Measurements from ENCODE around the gene CBFA2T3.
"Not testable (repeated sequence)": the region's sequence is repeated elsewhere in the genome, so short reads cannot be mapped to it uniquely, and the experiment has no call there.

The CBFA2T3 gene

DNA sequence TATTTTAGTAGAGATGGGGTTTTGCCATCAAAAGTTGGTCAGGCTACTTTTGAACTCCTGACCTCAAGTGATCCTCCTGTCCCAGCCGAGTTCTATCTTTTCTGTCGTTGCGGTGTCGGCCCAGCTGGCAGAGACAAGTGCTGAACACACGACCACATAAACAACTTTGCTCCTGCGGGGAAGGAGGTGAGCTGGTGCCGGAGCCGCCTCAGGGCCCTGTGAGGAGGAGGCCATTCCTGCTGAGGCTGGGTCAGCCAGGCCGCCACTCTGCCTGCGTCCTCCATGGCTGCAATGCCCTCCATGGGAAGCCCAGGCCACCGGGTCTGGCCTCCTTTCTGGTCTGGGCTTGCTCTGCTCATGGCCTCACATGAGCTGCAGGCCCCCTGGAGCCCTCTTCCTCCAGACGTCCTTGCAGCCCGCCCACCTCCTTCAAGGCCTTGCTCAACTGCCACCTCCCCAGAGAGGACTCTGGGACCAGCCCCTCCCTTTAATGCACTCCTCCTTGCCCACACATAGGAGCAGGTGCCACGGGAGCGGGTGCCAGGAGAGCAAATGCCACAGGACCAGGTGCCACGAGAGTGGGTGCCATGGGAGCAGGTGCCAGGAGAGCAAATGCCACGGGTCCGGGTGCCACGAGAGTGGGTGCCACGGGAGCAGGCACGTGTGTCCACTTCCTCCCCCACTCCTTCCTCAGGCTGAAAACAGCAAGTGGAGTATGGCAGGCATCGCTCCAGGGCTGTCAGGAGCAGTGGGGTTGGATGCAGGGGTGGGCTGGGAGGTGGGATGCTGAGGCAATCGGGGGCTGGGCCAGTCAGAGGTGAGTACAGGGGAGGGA is 28.4 kb upstream of the CBFA2T3 start:
- Histone ChIP-seq H3K9ac (no peak overlapping the region), H3K27ac (no peak overlapping the region), H3K9me3 (peaks cover 11% of the 10 kb centered on the region), H3K4me3 (no peak overlapping the region), H3K4me2 (peak overlapping the region; percentile 81), H3K27me3 (peaks cover 25% of the 10 kb centered on the region), H4K20me1 (no peaks in the 10 kb centered on the region), H3K4me1 (peaks cover 33% of the 10 kb centered on the region), H3K36me3 (no peaks in the 10 kb centered on the region)
- no peak for TF ChIP-seq Cebpa-rat (IDR thresholded peaks at IDR 0.05)

DNA sequence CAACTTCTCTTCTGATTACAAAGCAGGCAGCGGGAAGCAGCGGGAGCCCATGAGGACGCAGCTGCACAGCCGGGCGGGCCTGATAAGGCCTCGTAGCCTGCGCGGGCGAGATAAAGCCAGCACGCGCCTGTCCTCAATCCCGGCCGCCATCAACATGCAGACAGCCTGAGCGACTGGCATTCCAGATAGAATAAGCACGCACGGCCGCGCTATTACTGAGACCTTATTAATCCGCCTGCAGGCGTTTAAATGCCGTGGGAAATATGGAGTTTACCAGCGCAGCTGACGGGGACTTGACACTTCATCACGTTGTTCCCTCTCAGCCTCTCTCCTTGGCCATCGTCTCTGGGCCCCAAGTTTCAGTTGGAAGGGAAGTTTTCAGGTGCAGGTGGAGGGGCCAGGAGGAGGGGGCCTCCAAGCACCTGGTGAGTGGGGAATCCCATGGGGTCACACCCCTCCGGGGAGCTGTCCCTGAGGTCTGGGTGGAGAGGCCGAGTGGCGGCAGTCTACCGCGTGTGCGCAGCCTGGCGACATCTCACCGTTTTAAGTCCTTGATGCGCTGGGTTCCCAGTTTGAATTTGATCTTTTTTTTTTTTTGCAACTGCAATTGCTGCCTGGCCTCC is 27.3 kb upstream of the CBFA2T3 start:
- Histone ChIP-seq H3K4me1 (peaks cover 33% of the 10 kb centered on the region), H3K9ac (peak overlapping the region; percentile 5; the same call in 1 of the 2 replicates), H4K20me1 (no peaks in the 10 kb centered on the region), H3K27ac (peak overlapping the region; percentile 61; the same call in 1 of the 2 replicates), H3K4me2 (peak overlapping the region; percentile 81), H3K4me3 (no peak overlapping the region), H3K9me3 (peaks cover 17% of the 10 kb centered on the region), H3K27me3 (peaks cover 23% of the 10 kb centered on the region; the same call in 1 of the 2 replicates), H3K36me3 (no peaks in the 10 kb centered on the region)
- no peak for TF ChIP-seq Cebpa-rat (IDR thresholded peaks at IDR 0.05)

DNA sequence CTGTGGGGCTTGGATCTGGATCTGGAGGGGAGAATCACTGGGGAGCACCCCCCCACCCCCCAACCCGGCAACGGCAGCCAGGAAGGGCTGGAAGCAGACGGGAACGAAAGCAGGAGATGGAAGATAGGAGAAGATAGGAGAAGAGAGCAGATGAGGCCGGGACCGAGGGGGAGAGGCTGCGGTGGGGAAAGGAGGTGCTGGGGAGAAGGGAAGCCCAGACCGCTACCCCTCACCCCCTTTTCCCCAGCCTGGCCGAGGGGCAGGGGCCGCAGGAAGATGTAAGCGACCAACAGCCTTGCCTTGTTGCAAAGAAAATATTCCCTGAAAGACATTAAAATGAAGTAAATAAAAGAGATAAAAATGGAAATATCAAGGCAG is 26.8 kb upstream of the CBFA2T3 start:
- no peak for TF ChIP-seq Cebpa-rat (IDR thresholded peaks at IDR 0.05)
- Histone ChIP-seq H4K20me1 (no peaks in the 10 kb centered on the region), H3K4me1 (peaks cover 33% of the 10 kb centered on the region), H3K4me2 (peak overlapping the region; percentile 81), H3K36me3 (no peaks in the 10 kb centered on the region), H3K4me3 (no peak overlapping the region), H3K9ac (peak overlapping the region; percentile 5; the same call in 1 of the 2 replicates), H3K9me3 (peaks cover 22% of the 10 kb centered on the region), H3K27me3 (peaks cover 23% of the 10 kb centered on the region; the same call in 1 of the 2 replicates), H3K27ac (peak overlapping the region; percentile 61)

DNA sequence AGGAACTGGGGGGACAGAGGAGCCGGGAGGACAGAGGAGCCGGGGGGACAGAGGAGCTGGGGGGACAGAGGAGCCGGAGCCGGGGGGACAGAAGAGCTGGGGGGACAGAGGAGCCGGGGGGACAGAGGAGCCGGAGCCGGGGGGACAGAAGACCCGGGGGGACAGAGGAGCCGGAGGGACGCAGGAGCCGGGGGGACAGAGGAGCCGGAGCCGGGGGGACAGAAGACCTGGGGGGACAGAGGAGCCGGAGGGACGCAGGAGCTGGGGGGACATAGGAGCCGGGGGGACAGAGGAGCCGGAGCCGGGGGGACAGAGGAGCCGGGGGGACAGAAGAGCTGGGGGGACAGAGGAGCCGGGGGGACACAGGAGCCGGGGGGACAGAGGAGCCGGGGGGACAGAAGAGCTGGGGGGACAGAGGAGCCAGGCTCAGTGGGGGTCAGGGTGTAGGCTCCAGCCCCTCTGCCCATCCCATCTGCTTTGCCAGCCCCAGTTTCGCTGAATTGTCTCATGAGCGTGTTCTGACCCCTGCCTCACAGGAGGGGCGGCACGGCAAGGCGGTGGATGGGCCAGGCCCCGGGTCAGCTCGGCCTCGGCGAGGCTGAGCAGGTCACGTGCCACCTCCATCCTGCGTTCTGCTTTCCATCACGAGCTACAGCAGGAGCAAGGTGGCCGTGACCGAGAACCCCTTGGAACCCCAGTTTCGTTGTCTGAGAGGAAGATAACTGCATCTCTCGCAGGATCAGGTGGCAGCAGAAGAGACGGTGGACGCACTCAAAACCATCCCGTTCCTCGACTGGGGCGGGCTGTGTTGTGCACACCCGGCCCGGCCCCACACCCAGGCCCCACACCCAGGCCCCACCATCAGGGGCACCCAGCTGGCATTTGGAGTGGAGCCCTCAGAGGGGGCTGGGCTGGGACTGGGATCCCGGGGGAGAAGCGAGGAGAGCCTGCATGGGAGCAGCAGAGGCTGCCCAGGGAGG is 26.1 kb upstream of the CBFA2T3 start:
- H3K4me3 ChIP-seq, result no peak overlapping the region
- peak overlapping the region; percentile 5; the same call in 1 of the 2 replicates for H3K9ac ChIP-seq
- peaks cover 20% of the 10 kb centered on the region; the same call in 1 of the 2 replicates for H3K27me3 ChIP-seq
- peaks cover 33% of the 10 kb centered on the region for H3K4me1 ChIP-seq
- peak overlapping the region; percentile 61 for H3K27ac ChIP-seq
- H3K9me3 ChIP-seq, result peaks cover 29% of the 10 kb centered on the region
- H3K4me2 ChIP-seq, result peak overlapping the region; percentile 81
- H4K20me1 ChIP-seq, result no peaks in the 10 kb centered on the region
- TF ChIP-seq Cebpa-rat (IDR thresholded peaks at IDR 0.05), result no peak
- no peaks in the 10 kb centered on the region for H3K36me3 ChIP-seq

DNA sequence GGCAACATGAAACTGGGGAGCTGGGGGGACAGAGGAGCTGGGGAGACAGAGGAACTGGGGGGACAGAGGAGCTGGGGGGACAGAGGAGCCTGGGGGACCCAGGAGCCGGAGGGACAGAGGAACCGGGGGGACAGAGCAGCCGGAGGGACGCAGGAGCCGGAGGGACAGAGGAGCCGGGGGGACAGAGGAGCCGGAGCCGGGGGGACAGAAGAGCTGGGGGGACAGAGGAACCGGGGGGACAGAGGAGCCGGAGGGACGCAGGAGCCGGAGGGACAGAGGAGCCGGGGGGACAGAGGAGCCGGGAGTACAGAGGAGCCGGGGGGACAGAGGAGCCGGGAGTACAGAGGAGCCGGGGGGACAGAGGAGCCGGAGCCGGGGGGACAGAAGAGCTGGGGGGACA is 25.1 kb upstream of the CBFA2T3 start:
- H3K4me3 ChIP-seq, H3K27ac ChIP-seq, H3K4me2 ChIP-seq, H4K20me1 ChIP-seq, H3K36me3 ChIP-seq, H3K9ac ChIP-seq: not testable (repeated sequence)
- Histone ChIP-seq H3K4me1 (peaks cover 33% of the 10 kb centered on the region), H3K27me3 (peaks cover 13% of the 10 kb centered on the region; the same call in 1 of the 2 replicates), H3K9me3 (peaks cover 39% of the 10 kb centered on the region)

DNA sequence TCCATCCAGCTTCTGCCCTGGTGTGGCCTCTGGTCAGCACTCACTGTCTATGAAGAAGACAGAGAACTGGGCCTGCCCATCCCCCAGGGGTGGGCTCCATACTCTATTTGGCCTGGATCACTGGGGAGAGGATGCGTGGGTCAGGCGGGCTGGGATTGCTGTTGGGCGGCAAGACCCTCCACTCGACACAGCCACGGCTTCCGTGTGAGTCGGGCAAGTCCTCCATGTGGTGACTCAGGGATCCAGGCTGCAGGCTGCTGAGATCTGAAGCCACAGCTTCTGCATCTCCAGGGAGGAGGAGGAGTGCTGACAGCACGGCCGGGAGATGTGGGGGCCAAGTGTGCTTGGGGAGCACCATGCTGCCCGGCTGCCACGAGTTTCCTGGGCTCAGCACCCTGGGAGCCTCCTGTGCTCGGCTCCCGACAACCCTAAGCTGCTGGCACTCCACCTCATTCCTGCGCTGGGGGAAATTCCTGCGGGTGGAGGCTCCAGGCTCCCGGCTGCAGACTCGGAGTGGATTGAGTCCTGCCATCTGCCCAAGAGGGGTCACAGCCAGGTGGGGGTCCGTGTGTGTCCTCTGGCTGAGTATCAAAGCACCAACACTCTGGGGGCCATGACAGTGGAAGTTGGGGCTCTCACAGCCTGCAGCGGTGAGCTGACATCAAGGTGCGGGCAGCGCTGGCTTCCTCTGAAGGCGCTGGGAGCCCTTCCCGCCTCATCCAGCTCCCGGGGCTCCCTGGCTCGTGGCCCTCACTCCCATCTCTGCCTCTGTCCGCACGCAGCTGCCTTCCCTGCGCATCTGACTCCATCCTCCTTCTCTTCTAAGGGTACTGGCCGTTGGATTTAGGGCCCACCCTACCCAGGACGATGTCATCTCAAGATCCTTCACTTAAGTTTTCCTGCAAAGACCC is 24.4 kb upstream of the CBFA2T3 start:
- Histone ChIP-seq H3K4me1 (peaks cover 33% of the 10 kb centered on the region), H3K9ac (no peak overlapping the region), H3K9me3 (peaks cover 46% of the 10 kb centered on the region), H4K20me1 (no peaks in the 10 kb centered on the region), H3K4me2 (no peak overlapping the region), H3K36me3 (0 out of 2 replicates have a peak, but pooled peaks cover 6% of the 10 kb centered on the region), H3K4me3 (no peak overlapping the region), H3K27me3 (peaks cover 13% of the 10 kb centered on the region; the same call in 1 of the 2 replicates), H3K27ac (no peak overlapping the region)
- TF ChIP-seq Cebpa-rat (IDR thresholded peaks at IDR 0.05), result no peak

DNA sequence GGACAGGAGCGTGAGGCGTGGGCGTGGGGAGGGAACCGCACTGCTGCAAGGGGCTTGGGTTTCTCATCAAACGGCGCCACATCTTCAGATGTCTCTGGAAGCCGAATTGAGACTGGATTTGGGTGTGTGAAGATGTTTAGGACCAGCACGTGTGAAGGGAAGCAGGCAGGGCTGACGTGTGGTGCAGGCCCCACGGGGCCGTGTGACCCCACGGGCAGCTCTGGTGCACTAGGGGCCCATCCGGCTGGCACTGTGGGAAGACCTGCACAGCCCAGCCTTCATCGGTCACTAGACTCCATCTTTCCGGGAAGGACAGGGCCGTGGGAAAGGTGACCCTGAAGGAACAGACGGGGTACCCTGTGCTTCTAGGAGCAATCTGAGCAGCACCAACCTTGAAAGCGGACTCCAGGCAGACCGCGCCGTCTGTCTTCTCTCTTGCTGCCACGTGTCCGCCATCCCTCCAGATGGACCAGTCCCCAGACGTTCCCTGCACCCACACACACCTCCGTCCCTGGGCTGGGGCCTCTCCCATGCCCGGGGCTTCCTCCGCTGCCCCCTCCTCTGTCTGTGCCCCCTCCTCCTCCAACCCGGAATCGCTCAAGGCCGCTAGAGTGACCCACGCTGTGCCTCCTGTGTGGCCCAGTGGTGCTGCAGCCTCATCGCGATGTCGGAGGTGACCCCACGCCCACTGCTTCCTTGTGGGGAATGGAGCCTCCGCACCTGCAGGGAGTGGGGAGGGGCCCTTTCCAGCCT is 23.4 kb upstream of the CBFA2T3 start:
- Histone ChIP-seq H3K4me1 (peaks cover 32% of the 10 kb centered on the region), H4K20me1 (no peaks in the 10 kb centered on the region), H3K4me3 (no peak overlapping the region), H3K9me3 (peaks cover 51% of the 10 kb centered on the region), H3K36me3 (0 out of 2 replicates have a peak, but pooled peaks cover 6% of the 10 kb centered on the region), H3K9ac (no peak overlapping the region), H3K27me3 (peaks cover 10% of the 10 kb centered on the region; the same call in 1 of the 2 replicates), H3K4me2 (no peak overlapping the region), H3K27ac (0 out of 2 replicates have a peak overlapping the region, but pooled peaks have one; percentile 18)
- no peak for TF ChIP-seq Cebpa-rat (IDR thresholded peaks at IDR 0.05)
